ENCODE data around the gene PRSS57.
"Not testable (repeated sequence)": the region's sequence is repeated elsewhere in the genome, so short reads cannot be mapped to it uniquely, and the experiment has no call there.

The PRSS57 gene

GRCh38 chr19:666985-667573 lies 28.2 kb downstream of the PRSS57 start:
- DNase-seq: not testable (repeated sequence)

GRCh38 chr19:664913-665443 lies 30.3 kb downstream of the PRSS57 start:
- peak; percentile 42 for DNase-seq

- no peak for DNase-seq
Observed at GRCh38 chr19:663682-664117, 31.6 kb downstream of the PRSS57 start.

GRCh38 chr19:662962-663681 lies 32.1 kb downstream of the PRSS57 start, which contains the start of gene RNF126:
Gene RNF126 (minus strand): TSS chr19:663214. CDS start chr19:663121, 93 bp downstream.
- DNase-seq: peak; percentile 95

- peak; percentile 61 for DNase-seq
Observed at GRCh38 chr19:662207-662961, 32.9 kb downstream of the PRSS57 start.

GRCh38 chr19:661427-662196 lies 33.6 kb downstream of the PRSS57 start:
- peak; percentile 40 for DNase-seq

- DNase-seq: no peak
Observed at GRCh38 chr19:660793-661426, 34.3 kb downstream of the PRSS57 start.

- DNase-seq: peak; percentile 85
Observed at GRCh38 chr19:658916-659839, 36.1 kb downstream of the PRSS57 start.

- no peak for DNase-seq
Observed at GRCh38 chr19:658059-658839, 37.0 kb downstream of the PRSS57 start.

- DNase-seq: no peak
Observed at GRCh38 chr19:657611-658010, 37.6 kb downstream of the PRSS57 start.

GRCh38 chr19:656751-657559 lies 38.3 kb downstream of the PRSS57 start:
- DNase-seq: no peak

GRCh38 chr19:655691-656090 lies 39.6 kb downstream of the PRSS57 start:
- no peak for DNase-seq

GRCh38 chr19:653425-653824 lies 41.8 kb downstream of the PRSS57 start:
- no peak for DNase-seq

- DNase-seq: no peak
Observed at GRCh38 chr19:652467-653389, 42.5 kb downstream of the PRSS57 start.

GRCh38 chr19:651991-652390 lies 43.3 kb downstream of the PRSS57 start:
- DNase-seq: no peak

- no peak for DNase-seq
Observed at GRCh38 chr19:651114-651818, 44.0 kb downstream of the PRSS57 start.

- DNase-seq: no peak
Observed at GRCh38 chr19:650121-650520, 45.1 kb downstream of the PRSS57 start.

All from activated gamma-delta T cell (primary cell).